GM21390 (cell line): ENCODE data around the gene ASGR1.

Experiments
- ATAC-seq: cut with Tn5 transposase; IDR thresholded peaks from one replicate; pipeline ENCODE4 v1.9.1; 2021; ENCODE audit not compliant: unreplicated experiment

The ASGR1 gene, protein sequence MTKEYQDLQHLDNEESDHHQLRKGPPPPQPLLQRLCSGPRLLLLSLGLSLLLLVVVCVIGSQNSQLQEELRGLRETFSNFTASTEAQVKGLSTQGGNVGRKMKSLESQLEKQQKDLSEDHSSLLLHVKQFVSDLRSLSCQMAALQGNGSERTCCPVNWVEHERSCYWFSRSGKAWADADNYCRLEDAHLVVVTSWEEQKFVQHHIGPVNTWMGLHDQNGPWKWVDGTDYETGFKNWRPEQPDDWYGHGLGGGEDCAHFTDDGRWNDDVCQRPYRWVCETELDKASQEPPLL

DNA sequence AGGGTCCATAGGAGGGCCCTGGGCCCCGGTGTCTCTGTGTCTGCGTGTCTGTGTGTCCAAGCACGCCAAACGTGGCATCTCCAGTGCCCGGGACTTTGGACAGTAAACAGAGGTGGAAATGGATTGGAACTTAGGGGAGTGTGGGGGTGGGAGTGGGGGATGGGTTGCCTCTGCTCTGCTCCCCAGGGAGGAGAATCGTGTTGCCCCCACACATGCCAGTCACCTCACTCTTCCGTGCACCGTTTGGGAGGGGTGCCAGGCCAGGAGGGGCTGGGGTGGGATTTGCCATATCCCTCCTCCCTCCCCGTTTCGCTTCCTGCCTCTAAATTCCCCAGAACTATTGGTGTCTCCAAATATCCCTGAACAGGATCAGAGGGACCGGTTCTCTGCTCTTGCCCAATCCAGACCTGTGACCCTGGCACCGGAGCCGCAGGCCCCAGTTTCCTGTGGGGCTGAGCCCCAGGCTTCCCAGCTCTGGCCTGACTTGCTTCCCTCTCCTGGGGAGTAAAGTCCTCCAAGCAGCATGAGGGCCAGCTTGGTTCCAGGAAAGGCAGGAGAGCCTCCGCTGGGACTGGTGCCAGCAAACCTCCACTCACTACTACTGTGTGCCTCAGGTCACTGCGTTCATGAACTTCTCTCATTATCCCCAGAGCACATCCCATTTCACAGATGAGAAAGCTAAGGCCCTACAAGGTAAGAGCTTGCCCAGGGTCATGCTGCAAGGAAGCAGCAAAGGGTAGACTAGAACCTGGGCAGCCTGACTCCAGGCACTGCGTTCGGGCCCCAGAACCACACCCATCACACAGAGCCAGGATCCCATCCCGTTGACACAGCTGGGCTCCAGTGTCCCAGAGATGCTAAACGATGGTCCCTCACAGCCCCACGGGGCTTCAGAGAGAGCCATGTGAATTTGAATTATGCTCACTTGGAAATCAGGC is at the start of gene ASGR1:
Gene ASGR1 (minus strand): TSS at position 54 of the 938 bp plus-strand sequence. CDS start 807 bp downstream, outside the sequence.
- no peak for ATAC-seq

DNA sequence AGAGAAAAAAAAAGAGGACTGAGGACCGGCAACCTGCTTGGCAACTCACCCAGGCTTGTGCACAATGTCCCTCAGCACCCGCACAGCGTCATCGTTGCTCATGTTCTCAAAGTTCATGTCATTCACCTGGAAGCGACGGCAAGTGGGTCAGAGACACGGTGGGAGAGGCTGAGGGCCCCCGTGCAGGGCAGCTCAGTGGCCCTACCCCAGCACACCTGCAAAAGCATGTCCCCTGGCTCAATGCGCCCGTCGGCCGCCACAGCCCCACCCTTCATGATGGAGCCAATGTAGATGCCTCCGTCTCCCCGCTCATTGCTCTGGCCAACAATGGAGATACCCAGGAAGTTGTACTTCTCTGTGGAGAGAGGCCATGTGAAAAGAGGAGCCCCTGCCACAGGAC is 49.8 kb upstream of the ASGR1 start:
- ATAC-seq, result no peak

DNA sequence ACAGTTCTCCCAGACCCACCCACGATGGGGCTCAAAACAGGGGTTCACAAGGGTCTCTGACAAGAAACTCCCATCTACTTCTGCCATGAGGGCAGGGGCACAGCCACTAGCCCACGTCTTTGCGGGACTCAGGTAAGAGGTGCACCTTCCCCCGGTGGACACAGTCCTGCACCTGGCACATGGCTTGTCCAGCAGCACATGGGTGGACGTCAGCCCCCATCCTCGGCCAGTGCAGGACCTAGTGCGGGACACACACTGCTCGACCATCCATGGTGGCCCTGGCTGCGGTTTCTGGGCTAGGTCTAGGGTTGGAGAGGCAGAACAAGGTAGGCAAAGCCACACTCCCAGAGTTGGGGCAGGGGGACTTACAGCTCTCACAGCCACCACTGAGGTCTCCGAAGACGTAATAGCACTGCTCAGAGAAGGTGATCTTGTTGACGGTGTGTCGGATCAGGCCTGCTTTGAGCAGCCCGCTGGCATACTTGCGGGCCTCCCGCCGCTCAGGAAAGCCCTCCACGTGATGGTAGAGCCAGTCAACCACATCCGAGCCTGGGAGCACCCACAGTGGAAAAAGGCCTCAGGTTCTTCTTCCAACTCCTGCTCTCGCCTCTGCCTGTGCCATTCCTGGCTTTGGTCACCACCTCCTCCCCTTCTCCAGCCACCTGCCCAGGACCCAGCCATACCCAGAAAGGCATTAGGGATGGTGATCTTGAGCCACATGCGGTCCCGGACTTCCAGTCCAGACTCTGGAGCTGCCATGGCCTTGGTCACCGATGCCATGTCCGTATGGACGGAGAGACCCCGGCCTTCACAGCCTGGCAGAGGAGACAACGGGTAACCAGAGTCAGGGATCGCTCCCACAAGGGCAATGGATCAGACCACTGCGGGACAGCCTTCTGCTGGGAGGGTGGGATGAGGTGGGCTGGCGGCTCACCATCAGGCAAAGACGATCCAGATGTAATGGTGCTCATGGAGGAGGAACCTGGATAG is 47.8 kb upstream of the ASGR1 start:
- ATAC-seq, result no peak

DNA sequence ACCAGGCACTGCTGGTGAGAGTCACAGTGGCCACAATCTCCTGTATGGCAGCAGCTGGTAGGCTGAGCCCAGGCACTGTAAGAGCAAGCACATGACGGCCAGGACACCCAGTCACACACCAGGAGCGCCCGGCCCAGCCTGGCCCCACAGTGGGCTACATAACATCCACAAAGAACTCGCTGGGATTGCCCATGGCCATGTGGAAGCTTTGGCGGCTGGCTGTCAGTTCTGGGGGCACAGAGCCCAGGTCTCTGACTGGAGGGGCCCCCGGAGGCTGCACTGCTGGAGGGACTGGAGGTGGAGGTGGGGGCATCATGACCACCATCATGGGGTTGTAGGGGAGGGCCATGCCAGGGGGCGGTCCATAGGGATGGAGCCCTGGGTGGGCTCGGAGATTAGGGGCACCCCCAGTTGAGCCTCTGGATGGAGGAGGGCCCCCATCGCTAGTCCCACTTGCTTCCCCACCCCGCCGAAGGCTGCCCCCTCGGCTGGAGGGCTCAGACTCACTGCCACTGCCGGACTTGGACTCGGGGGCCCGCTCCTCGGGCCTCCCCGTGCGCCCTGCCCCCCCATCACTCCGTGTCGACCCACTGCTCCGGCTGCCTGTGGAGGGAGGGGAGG is 46.7 kb upstream of the ASGR1 start:
- ATAC-seq, result no peak

DNA sequence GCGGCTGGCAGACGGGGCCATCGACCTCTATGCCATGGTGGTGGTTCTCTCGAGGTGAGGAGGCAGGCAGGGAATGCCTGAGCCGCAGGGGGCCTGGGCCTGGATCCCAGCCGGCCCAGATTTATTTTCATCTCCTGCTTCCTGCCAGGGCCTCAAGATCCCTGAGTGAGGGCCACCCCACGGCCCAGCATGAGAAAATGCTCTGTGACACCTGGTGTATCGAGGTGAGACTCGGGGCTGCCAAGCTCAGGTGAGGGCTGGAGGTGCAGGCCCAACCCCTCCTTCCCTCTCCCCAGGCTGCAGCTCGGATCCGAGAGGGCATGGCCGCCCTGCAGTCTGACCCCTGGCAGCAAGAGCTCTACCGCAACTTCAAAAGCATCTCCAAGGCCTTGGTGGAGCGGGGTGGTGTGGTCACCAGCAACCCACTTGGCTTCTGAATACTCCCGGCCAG is 45.5 kb upstream of the ASGR1 start:
- ATAC-seq, result no peak

DNA sequence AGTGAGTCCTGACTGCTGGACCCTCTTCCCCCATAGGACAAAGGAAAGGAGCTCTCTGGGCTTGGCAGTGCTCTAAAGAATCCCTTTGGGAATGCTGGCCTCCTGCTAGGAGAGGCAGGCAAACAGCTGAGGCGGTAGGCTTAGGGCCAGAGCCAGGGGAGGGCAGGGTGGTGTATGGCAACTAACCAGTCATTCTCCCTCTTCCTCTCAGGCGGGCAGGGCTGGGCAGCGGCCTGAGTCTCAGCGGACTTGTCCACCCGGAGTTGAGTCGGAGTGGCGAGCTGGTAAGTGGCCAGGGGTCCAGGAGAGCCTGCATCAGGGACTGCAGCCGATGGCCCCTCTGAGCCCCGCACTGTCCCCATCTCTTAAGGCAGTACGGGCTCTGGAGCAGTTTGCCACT is 44.9 kb upstream of the ASGR1 start:
- no peak for ATAC-seq

DNA sequence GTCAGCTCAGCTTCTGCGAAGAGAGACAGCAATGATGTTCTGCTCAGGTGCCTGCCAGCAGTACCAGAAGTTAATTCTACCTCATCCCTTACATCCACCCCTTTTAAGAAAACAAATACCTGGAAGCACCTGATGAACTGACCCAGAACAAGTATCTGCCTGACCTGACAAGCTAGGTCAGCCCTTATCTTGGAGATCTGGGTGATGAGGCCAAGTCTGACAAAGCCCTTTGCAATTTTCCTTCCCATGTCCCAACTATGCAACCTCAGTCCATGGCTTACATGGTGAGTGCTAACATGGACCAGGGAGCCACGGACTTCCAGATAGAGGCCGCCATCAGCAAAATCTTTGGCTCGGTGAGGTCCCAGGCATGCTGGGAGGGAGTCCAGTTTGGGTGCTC is 44.2 kb upstream of the ASGR1 start:
- ATAC-seq, result no peak

DNA sequence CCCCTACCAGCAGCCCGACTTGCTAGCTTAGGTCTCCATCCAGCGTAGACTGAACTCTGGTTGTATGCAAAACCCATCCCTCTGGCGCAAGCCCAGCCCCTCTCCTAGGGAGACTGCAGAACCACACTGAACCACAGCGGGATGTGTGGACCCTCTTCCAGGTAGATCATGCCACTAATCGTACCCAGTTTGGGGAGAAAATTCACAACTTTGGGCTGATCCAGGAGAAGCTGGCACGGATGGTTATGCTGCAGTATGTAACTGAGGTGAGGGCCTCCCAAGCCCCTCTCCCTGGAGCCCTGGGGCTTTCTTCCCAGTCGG is 43.8 kb upstream of the ASGR1 start:
- ATAC-seq, result no peak

DNA sequence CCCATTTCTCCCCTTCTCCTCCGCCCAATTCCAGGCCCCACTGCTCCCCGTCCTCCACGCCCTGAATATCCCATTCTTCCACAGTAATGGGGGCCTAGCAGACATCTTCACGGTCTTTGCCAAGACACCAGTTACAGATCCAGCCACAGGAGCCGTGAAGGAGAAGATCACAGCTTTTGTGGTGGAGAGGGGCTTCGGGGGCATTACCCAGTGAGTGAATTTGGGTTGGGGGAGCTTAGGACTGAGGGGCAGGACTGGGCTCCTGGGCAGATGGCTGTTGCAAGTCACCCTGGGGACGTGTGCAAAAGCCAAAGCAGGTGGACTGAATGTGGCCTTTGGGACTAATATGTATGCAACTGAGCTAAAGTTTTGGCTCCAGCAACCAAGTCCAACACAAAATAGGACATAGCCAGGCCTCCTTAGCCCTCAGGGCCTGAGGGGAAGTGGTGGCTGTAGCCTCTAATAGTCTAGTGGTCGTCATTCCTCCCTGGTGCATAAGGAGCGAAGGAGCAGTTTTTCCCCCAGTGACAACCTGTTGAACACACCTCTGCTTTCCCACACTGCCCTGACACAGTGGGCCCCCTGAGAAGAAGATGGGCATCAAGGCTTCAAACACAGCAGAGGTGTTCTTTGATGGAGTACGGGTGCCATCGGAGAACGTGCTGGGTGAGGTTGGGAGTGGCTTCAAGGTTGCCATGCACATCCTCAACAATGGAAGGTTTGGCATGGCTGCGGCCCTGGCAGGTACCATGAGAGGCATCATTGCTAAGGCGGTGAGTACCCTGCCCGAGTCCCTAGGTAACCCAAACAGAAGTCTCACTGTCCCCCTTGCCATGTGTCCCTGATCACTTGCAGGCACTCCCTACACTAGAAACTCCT is 43.2 kb upstream of the ASGR1 start:
- ATAC-seq, result no peak

DNA sequence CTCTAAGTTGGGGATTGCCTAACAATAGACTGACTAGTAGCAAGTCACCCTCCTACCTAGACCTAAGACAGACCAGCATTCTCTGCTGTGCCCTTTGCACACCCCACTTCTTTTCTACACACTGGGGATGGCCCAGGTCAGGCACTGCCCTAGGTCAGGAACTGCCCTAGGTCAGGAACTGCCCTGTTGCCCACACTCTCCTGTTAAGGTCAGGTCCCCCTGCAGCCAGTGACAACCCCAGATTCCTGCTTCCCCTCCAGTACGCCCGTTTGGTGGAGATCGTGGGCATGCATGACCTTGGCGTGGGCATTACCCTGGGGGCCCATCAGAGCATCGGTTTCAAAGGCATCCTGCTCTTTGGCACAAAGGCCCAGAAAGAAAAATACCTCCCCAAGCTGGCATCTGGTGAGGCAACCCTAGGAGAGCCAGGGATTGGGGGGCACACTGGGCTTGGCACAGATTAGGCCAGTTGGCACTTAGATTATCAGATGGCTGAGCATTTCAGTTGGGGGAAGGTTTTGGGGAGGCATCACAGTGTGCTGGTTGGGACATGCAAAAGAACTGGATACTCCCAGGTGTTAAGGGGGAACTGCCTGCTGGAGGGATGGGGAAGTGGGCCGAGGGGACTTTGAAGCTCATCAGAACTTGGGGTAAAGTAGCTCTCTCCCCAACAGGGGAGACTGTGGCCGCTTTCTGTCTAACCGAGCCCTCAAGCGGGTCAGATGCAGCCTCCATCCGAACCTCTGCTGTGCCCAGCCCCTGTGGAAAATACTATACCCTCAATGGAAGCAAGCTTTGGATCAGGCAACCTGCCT is 42.3 kb upstream of the ASGR1 start:
- ATAC-seq, result no peak

DNA sequence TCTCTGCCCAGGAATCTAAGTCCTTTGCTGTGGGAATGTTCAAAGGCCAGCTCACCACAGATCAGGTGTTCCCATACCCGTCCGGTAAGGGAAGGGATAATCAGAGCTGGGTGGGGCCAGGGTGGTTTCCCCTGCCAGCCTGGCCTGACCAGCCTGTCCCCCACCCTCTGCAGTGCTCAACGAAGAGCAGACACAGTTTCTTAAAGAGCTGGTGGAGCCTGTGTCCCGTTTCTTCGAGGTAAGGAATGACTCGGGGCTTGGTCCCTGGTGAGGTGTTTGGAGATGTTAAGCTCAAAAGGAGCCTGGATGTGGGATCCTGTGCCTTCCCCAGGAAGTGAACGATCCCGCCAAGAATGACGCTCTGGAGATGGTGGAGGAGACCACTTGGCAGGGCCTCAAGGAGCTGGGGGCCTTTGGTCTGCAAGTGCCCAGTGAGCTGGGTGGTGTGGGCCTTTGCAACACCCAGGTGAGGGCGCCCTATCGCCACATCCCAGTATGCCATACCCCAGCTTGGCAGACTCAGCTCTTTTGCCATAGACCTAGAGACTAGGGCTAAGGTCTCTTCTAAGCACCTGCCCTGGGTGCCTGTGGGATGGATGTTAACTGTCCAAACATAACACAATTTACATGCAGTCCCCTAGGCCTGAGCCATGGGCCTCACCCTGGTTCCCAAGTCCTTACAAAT is 41.6 kb upstream of the ASGR1 start:
- no peak for ATAC-seq

DNA sequence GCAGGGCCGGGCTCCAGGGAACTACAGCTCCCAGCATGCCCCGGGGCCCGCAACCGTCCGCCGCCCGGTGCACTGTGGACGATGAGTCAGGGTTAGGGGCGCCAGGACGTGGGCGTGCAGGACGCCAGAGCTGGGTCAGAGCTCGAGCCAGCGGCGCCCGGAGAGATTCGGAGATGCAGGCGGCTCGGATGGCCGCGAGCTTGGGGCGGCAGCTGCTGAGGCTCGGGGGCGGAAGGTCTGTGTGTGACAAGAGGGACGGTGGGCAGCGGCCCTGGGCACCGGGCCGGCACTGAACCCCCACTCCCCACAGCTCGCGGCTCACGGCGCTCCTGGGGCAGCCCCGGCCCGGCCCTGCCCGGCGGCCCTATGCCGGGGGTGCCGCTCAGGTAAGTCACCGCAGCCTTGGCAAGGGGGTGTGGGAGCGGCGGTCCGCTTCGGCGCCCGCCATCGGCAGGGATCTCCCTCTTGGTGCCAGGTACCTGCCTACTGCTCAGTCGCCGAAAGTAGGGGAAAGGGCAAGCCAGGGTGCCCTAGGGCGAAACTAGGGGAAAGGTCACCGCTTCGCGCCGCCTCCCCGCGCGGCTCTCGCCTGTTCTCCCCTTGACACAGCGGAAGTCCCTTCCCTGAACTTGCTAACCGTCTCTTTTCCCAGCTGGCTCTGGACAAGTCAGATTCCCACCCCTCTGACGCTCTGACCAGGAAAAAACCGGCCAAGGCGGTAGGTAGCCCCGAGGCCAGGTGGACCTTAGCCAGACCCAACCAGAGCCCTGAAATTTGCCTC is 40.8 kb upstream of the ASGR1 start, which contains the start of the genes ACADVL and DLG4:
Gene ACADVL (plus strand): TSS at position 127 of the 781 bp plus-strand sequence. CDS start 47 bp downstream, at position 174.
Gene DLG4 (minus strand): TSS at position 25 of the 781 bp plus-strand sequence.
- ATAC-seq, result peak; percentile 58

DNA sequence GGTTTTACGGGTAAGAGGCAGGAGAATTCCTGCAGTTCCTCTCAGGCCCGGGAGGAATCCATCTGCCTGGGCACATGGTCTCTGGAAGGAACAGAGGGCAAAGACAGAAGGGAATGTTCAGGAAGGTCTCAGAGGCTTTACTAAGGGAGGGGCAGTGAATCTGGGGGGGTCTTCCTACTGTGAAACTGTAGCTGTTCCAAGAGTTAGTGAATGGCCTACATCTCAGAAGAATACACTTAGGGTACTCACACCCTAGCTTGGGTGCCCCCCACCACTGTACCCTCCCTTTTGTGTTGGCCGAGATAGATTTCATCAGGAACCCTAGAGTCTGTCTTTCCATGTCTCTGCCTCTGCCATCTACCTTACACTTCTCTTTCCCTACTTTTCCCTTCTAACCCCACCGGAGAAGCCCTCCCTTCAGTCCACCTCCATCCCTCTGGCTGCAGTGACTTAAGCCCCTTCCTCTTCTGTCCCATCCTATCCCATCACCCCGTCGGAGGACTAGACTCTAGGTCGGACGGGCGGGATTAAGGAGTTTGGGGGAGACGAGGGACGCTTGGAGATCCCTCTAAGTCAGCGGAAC is 40.1 kb upstream of the ASGR1 start:
- no peak for ATAC-seq

DNA sequence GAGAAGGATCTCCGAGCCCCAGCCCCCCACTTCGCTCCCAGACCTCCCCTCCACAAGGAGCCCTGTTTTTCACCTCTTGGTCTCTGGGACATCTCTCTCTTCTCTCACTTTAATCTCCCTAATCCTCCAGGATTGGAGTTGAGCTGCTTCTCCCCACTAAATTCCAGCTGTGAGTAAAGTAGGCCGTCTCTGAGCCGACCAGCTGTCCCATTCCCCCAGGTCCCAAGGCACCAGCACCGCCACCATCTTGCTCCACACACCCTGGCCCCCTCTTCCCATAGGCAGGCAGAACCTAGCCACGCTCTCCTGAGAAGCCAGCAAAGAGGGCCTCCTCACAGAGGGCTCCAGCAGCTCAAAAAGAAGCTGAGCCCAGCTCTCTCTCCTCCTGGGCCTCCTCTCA is 39.6 kb upstream of the ASGR1 start:
- no peak for ATAC-seq

DNA sequence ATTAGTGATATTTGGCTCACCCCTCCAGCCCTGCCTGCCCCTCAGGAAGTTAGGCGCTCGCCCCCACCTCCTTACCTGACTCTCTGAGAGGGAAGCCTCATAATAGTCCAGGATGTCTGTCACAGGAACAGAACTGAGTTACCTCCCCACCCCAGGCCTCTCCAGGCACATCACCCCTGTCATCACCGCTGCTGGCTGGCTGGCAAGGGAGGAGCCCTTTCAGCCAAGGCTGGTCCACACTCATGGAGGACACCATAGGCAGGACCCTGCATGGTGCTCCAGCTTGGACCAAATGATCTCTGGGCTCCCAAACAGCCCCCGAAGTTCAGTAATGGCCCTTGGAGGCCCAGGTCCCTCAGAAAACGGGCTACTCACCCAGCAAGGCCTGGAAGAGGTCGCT is 39.0 kb upstream of the ASGR1 start:
- no peak for ATAC-seq

DNA sequence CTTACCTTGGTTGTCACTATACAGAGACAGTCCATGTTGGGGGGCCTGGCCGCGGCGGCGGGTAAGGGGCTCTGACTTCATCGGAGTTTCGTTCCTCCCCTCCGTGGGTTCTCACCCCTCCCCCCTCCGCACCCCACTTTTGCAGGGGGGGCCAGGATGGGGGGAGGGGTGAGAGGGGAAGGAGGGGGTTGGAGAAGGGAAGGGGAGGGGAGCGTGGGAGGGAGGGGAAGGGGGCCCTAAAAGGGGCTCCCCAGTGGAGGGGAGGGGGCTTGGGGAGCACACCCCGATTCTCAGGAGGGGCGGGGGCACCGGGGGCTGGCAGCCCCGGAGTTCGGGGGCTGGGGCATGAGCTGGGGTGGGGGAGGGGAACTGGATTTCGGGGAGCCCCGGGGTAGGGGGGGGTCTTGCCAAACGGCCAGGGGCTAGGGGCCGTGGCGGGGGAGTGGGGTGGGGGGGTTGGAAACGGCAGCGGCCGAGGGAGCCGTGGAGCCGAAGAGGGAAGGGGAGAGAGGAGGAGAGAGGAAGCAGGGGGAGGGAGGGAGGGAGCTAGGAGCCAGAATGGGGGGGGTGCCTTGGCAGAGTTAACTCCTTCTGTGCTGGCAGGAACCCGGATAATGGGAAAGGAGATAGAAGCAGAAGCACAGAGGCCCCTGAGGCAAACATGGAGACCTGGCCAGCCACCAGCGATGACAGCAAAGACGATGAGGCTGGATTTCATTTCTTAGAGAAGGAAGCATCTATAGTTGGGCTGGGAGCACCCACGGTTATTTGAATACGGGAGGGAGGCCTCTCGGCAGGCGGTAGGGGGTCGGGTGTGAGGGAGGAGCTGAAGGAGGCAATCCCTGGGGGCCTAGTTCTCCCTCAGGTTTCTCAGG is 38.2 kb upstream of the ASGR1 start:
- no peak for ATAC-seq
